ENCODE measurements around the gene GAD1.

Gene GAD1

DNA sequence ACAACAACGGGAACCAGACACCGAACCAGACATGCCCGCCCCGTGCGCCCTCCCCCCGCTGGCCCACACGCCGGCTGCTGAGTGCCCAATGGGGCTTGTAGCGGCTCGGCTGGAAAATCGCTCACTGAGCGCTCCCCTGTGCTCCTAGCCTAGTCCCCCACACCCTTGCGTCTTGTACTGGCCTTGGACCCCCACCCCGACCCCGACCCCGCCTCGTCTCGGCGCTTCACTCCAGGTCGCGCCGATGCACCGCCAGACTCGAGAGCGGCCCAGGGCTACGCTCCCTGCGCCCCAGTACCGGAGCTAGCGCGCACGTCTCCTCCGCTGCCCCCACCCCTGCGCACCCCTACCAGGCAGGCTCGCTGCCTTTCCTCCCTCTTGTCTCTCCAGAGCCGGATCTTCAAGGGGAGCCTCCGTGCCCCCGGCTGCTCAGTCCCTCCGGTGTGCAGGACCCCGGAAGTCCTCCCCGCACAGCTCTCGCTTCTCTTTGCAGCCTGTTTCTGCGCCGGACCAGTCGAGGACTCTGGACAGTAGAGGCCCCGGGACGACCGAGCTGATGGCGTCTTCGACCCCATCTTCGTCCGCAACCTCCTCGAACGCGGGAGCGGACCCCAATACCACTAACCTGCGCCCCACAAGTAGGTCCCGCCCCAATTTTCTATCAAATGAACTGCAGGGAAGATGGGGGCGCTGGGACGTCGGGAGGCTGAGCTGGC is 1.5 kb downstream of the GAD1 start:
- DNase-seq (ENCODE audit: low read depth) = no peak

DNA sequence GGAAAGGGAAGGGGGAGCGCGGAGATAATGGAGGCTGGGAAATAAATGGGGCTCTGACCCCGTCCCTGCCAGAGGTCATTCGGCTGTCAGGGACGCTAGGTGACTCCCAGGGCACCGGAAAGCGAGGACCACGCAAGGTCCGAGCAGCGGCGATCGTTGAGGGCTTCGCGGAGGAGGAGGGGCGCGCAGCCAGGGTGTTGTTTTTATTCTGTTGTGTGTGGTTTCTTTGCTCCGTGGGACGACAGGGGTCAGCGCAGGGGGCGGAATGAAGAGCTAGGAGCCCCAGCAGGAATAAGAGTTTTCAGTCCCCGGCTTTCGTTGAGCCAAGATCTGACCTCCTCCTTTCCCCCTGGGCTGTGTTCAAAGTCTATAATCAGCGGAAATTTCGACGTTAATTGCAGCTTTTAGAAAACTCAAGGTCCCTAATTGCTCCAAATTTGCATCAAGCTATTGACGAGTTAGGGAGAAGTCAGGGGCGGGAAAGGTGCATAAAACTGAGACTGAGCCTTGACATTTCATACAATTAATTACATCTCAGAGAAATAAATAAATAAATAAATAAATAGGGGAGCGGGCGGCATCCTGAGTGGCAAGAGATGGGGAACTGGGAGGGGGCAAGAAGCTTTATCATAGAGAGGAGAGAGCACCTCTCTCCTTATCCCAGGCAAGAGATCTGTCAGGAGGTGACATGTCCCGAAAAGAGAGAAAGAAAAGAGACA is 2.2 kb downstream of the GAD1 start:
- no peak for DNase-seq (ENCODE audit: low read depth)

DNA sequence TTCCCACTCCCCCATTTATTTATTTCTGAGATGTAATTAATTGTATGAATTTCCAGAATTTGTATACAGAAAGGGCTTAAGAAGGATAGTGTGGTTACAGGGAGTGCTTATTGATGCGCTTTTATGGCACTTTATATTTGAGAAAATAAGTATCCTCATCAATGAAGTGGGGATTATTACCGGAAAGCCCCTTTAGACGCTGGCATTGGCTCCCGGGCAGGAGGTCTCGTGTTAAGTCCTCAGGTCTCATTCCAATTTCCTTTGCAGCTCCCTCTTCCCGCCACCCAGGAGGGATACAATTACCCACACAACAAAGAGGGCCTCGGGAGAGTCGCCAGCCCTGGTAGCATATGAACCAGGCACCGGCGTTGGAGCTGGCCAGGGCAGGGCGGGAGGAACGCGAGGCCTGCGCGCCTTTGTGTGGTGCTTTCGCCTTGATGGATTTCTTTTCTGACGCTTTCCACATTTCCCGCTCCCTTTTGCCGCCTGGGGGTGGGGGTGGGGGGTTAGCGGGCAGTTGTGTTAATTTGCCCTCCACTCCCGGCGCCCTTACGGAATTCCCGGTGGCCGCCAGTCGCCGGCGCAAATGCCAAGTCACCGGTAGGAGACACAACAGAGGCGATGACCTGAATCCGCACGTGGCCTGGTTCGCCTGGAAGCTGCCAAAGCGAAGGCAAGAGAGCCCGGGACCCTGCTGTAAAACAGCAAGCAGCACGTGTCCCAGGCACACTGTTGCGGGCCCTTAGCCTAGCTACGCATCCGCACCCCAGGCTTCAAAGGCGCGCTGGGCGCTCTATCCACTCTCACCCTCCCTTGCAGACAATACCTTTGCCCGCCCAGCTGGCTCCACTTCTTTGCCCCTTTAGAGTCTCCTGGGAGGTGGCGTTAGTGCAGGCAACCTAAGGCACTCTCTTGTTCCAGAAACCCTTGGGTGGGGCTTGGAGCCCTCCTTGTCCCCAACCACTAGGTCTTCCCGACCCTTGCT is 3.3 kb downstream of the GAD1 start:
- no peak for DNase-seq (ENCODE audit: low read depth)

DNA sequence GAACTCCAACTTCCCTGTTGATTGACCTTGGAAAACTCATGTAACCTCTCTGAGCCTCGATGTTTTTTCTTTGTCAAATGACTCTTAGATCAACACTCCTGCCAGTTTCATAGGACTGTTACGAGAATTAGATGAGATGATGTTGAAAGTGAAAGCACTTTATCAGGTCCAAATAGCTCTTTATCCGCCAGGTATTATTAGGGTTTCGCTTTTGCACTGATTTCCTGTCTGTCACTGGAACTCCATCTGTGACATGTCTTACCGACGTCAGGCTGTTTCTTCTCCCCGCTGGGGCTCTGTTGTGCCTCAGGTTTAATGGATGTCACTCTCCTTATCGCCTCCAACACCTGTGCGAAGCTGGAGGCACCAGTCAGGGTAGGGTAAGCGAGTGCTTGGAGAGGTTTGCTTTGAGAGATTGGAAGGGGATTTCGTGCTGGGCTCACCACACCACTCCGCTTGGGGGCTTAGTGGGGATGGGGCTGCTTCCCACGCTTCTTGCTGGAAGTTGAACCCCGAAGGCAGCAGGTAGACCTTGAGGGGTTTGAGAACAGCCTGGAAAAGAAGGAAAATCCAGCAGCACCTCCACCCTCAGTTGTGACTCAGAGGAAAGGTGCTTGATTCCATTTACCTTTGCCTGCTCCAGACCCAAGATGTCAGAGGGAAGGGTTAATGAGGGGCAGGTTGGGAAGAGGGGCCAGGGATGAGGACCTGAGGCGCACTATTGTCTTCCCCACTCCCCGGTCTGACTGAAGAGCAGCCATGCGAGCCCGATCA is 4.3 kb downstream of the GAD1 start:
- no peak for DNase-seq (ENCODE audit: low read depth)

DNA sequence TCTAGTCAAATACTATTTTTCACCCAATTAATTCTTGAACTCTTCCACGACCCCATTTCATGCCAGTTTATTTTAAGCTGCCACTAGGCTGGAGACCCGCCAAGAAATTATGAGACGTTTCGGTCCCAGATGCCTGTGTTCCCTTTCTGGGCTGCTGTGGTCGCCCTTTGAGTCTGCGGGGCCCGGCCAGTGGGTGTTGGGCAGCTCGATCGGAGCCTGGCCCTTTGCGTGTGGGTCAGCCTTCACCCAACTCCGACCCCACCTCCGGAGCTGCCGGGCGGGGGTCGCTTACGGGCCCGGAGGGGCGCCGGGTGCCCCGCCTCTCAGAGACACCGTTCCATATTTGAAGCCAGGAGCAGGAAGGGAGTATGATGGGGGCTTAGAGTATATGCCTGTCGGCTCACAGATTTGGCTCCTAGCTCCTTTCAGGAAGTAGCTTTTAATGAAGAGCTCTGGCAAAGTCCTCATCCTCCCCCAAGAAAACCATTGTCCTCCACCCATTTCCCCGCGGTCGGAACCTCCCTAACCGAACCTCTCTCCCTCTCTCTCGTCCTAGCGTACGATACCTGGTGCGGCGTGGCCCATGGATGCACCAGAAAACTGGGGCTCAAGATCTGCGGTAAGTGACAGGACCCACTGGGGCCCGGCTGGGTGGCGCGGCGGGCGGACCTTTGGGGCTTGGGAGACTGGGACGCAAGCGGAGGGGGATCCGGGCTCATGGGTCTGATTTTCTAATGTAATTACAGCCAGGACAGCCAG is 5.0 kb downstream of the GAD1 start:
- no peak for DNase-seq (ENCODE audit: low read depth)

DNA sequence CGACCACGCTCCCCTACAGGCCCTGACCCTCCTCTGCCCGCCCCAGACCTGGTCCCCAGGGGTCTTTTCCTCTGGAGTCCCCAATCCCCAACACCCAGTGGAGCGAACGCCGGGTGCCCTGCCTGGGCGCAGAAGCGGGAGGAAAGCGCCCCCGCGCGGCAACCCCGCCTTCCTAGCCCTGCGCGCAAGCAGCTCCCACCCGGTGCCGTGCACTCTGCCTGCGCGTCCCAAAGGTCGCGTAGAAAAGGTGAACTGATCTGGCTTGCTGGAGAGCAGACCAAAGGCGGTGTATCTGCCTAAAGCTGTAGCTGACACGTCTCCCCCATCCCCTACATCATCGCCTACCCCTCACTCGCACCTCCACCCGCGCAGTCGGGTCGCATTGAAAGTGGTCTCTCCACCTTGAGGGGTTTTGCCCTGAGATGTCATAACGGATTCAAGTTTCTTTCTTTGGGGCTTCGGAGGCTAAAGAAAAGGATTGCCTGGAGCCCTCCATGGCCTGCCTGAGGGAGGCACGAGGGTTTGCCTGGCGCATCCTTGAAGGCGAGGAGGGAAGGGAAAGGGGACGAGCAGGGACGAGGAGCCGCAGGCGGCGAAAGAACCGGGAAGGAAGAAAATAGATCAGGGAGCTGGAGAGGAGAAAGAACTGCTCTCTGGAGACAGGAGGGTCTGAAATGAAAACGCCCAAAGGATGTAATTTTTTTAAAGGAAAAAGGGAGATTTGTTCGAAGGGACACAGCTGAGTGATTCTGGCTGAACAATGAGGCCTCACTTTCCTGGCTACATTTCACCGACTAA is 5.8 kb downstream of the GAD1 start:
- DNase-seq (ENCODE audit: low read depth) = no peak

DNA sequence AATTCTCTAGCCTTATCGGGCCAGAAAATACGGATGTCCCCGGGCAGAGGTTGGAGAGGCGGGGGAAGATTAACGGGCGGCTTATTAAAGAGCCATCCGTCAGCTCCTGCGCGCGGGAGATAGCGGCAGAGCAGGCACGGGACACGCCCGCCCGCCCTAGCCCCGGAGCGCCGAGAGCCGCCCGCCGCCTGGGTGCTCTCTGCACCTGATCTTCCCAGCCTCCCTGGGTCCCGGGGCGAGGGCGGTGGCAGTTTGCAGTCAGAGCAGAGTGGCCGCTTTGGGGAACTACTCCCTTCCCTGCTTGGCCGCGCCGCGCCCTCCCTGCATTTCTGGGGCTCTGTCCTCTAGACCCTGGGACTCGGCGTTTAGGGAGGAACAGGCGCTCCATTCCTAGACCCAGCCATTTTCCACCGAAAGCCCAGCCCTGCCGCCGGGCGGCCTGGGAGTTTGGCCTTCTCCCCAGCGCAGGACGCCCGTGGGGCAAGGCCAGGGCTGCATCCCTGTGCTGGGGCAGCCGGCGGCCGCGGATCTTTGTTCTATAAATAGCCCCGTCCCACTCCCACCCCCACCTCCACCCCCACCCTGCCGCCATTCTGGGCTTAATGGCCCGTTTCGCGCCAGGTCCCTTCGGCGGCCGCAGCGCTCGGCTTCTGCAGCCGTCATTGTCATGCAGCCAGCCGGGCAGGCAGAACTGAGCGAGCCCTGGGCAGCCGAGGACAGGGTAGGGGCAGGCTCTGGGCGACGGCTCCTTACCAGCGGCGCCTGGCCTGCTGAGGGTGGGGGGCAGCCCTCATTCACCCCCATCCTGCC is 6.6 kb downstream of the GAD1 start:
- DNase-seq (ENCODE audit: low read depth) = no peak

DNA sequence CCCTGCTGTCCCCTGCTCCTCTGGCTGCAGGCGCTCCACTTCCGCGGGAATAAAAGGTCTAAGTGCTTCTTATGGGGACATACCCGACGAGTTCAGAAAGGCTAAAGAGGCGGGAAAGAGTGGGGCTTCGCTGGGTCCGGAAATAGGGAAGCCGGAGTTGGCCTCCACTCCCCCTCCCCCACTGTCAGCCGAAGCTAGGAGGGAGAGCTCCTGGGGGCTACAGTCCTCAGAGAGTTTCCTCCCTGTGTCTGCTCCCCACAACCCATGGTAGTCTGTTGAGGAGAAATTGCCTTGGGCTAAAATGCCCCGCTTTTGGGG is 7.2 kb downstream of the GAD1 start:
- no peak for DNase-seq (ENCODE audit: low read depth)

DNA sequence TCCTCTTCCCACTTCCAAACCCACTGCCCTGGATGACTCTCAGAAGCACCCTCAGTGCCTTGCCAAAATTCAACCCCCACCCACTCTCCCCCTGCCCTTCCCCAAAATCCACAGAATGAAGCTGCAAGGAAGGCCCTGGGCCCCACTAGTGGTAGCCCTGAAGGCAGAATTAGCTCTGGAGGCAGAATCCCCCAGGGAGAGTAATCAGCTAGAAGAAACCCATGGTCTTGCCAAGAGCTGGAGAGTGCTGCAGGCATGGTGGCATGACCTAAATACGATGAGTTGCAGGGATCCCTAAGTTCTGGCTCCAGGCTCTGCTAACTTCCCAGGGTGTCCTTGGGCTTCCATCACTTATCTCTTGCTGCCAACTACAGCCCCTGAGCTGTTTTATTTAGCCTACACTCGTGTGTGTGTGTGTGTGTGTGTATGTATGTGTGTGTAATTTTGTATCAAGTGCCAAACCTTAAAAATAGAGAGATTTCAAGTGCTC is 7.9 kb downstream of the GAD1 start:
- no peak for DNase-seq (ENCODE audit: low read depth)

DNA sequence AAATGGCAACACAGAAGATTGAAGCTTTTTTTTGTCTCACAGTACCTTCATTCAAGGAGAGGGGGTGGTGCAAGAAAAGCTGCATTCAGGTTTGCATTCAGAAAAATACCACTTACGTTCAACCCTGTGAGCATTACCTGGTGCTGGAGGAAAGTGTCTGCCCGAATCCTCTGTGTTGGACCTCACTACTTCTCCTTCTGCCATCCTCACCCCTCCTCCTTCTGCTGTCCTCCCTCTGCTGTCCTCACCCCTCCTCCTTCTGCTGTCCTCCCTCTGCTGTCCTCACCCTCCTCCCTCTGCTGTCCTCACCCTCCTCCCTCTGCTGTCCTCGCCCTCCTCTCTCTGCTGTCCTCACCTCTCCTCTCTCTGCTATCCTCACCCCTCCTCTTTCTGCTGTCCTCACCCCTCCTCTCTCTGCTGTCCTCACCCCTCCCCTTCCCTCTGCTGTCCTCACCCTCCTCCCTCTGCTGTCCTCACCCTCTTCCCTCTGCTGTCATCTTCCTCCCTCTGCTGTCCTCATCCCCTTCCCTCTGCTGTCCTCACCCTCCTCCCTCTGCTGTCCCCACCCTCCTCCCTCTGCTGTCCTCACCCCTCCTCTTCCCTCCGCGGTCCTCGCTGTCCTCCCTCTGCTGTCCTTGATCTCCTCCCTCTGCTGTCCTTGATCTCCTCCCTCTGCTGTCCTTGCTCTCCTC is 11.3 kb downstream of the GAD1 start:
- no peak for DNase-seq (ENCODE audit: low read depth)

DNA sequence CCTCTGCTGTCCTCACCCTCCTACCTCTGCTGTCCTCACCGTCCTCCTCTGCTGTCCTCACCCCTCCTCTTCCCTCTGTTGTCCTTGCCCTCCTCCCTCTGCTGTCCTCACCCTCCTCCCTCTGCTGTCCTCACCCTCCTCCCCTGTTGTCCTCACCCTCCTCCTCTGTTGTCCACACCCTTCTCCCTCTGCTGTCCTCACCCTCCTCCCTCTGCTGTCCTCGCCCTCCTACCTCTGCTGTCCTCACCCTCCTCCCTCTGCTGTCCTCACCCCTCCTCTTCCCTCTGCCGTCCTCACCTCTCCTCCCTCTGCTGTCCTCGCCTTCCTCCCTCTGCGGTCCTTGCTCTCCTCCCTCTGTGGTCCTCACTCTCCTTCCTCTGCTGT is 11.8 kb downstream of the GAD1 start:
- no peak for DNase-seq (ENCODE audit: low read depth)

DNA sequence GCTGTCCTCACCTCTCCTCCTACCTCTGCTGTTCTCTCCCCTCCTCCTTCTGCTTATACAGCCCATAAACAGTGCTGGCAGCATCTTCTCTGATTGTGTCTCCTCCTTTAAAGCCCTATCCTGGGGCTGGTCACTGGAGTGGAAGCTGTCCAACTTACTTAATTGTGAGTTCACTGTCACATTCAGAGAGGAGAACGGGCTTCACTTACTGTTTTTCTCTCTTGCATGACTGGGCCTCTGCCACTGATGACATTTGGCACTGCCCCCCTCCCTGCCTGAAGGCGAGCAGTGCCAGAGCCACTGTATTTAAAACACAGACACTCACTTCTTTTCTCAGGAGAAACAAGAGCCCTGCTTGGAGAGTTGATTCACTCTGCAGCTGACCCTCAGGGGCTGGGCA is 12.3 kb downstream of the GAD1 start:
- no peak for DNase-seq (ENCODE audit: low read depth)

DNA sequence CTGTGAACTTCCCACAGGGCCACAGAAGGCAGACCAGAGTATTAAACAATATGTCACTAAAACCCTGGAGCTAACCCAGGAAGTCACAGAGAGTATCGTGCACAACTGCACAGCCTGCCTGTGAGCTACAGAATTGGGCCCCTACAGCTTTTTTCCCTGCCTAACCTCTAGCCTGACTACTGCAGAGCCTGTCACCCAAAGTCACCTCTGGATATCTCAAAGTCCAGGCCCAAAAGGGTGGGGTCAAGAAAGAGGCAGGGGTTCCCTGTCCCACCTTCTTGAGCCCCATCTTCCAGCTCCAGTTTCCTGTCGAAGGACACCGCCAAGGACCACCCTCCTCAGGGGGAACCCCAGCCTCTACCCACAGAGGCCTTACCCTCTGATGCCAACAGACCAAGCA is 13.5 kb downstream of the GAD1 start:
- DNase-seq (ENCODE audit: low read depth) = no peak

DNA sequence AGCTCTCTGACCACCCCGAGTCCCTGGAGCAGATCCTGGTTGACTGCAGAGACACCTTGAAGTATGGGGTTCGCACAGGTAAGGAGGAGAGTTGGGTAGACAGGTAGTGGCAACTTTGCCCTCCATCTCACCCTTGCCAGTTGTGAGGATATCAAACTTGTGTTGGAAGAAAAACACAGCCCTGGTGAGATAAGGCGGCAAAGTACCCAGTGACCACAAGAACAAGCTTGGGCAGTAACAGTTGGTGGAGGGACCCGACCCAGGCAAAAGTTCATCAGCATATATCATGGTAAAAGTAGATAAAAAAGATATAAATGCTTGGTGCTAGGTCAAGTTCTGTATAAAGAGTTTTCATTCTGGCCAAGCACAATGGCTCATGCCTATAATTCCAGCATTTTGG is 14.4 kb downstream of the GAD1 start:
- no peak for DNase-seq (ENCODE audit: low read depth)

DNA sequence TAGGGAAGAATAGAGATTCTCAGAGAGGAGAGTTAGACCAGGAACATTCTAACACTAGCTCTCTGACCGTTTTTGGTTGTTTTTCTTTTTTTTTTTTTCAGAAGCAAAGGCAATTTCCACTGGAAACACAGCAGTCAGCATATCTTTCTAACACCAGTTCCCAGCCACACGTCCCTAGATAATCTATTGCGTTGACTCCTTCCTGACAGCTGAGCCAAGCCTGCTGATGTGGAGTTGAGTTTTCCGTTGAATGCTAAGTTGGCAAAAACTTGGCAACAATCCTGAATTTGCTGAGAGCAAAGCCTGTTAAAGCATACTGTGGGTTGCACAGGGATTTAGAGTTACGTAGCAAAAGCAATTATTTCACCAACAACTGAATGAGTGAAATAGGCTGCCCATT is 19.3 kb downstream of the GAD1 start:
- DNase-seq (ENCODE audit: low read depth) = no peak

DNA sequence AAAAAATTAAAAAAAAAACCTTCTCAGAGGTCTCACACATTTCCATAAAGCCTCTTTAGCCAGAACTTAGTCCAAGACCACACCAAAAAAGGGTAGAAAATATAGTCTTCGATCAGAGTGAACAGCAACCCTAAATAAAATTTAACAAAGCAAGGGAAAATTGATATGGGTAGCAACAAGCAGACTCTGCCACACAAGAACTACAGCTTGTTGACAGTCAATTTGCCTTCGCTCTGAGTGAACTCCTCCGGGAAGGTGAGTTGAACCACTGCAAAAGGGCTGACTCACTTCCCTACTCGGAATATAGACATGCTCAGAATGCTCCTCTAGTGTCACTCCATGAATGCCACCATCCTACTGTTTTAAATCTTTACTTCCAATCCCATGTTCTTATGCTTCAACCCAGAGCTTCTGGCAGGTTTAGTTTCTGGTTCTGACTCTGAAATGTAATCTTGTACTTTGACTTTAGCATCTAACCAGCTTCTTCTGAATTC is 24.1 kb downstream of the GAD1 start:
- DNase-seq (ENCODE audit: low read depth) = no peak

DNA sequence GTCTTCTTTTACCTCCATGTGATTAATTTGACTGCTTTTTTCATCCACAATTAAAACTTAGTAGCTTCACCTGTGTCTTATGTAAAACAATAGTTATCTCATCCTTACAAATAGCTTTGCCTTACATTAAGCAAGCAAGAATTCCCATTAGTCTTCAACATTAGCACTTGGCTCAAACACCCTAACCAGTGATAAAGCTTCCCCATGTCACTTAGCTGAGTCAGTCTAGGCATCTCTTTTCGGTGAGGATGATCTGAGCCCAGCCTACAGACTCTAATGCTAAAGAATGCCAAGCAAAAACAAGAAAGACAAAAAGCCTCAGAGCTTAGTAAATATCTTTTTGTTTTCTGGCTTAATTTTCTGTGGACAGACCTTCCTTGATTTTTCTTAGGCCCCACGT is 26.1 kb downstream of the GAD1 start:
- DNase-seq (ENCODE audit: low read depth) = no peak

DNA sequence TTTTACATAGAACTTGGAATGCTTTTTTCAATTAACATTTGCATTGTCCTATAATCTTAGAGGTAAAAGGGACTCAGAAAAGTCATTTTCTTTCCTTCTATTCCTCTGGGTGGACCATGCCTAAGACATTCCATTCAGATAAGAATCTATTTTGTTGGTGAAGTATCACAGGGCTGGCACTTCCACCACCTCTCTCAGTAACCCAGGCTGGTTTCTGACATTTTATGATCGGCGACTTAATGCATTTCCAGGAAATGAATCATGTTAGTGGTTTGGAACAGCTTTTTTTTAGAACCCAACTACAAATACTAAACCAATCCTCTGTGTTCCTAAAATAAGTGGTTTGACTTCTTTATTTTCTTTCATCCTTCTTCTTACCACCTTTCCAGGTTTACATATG is 27.0 kb downstream of the GAD1 start:
- DNase-seq (ENCODE audit: low read depth) = no peak

DNA sequence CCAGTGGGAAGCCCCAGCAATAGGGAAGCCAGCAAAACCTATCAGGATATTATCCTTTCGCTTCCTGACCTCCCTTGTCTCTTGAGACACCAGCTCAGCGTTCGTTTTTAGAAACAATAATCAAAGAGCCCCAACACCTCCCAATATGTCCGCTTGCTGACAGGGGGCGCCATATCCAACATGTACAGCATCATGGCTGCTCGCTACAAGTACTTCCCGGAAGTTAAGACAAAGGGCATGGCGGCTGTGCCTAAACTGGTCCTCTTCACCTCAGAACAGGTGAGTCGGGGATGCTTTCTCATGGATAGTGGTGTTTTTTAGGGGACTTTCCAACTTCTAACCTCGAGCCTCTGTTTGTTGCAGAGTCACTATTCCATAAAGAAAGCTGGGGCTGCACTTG is 28.7 kb downstream of the GAD1 start:
- DNase-seq (ENCODE audit: low read depth) = no peak
